NOMO-1 treated with DMSO at 0.1 percent for 48 hours (cell line): ENCODE measurements around the gene CNOT11.
"Not testable (repeated sequence)": the region's sequence is repeated elsewhere in the genome, so short reads cannot be mapped to it uniquely, and the experiment has no call there.

ENCODE experiments used
- DNase-seq: peaks from one replicate; lab custom pipeline; 2025; ENCODE audit not compliant: unreplicated experiment; lab: John Stamatoyannopoulos, UW

Gene CNOT11

GRCh38 chr2:101308432-101309210 is 55.9 kb downstream of the CNOT11 start, which contains the start of gene RNF149:
Gene RNF149, minus strand, starts transcription at chr2:101308701. Its CDS starts 113 bp downstream, at chr2:101308588.
- DNase-seq = peak; percentile 99

- no peak for DNase-seq
Measured at GRCh38 chr2:101310090-101310833, 57.6 kb downstream of the CNOT11 start.

- DNase-seq = peak; percentile 40
Measured at GRCh38 chr2:101310834-101311695, 58.4 kb downstream of the CNOT11 start.

- no peak for DNase-seq
Measured at GRCh38 chr2:101311696-101312017, 59.0 kb downstream of the CNOT11 start.

- not testable (repeated sequence) for DNase-seq
Measured at GRCh38 chr2:101316568-101316967, 63.9 kb downstream of the CNOT11 start.
